ENCODE measurements around the gene PRRT3. TPM values are rescaled to one million over a fixed set of nuclear protein-coding genes. Genes with fewer than 3 reads are reported as not detected.

Gene PRRT3
- total and polyA plus RNA-seq, 2 of the 4 experiments (the other 2 are of a cell fraction), result 0.72 to 4.2 TPM

DNA sequence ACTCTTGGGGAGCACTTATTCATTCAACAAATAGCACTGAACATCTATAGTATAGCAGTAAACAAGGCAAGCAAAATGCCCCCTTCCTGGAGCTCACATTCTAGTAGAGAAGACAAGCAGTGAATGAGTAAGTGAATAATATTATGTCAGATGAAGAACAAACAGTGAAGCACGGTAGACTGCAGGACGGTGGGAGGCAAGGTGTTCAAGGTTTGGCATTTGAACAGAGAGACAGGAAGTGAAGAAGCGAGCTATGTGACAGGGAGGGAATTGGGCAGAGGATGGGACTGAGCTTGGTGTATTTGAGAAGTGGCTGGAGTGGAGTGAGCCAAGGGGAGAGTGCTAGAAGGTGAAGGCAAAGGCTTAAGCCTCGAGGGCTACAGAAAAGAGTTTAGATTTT, 17.2 kb downstream of the PRRT3 start:
- Histone ChIP-seq H3K56ac (ENCODE audit: extremely low read depth, insufficient read depth, low read length) (no peak overlapping the region), H2AFZ (replicated peaks; ENCODE audit: low read length, poor library complexity) (no peak overlapping the region), H4K20me1 (ENCODE audit: insufficient read depth, low read length) (no peaks in the 10 kb centered on the region), H3K4me2 (ENCODE audit: low read depth, low read length) (no peak overlapping the region), H2AK9ac (replicated peaks; ENCODE audit: low read depth, low read length, poor library complexity) (peak overlapping the region; percentile 94), H3K79me1 (ENCODE audit: low read depth in 1 of 2, low read length in 2 of 2) (peaks cover 6 to 16% of the 10 kb centered on the region in 2 experiments; a peak in 3 of 4 replicates), H2BK15ac (ENCODE audit: low read depth, low read length) (no peak overlapping the region), H3K4me3 (ENCODE audit: insufficient read depth, low read depth, low read length) (no peak overlapping the region), H2BK120ac (ENCODE audit: low read depth, low read length) (no peak overlapping the region), H2AK5ac (ENCODE audit: low read depth, low read length) (no peak overlapping the region), H3K27me3 (ENCODE audit: control insufficient read depth, insufficient read depth, low read length) (no peaks in the 10 kb centered on the region), H2BK5ac (ENCODE audit: low read depth, low read length, poor library complexity, severe bottlenecking) (no peak overlapping the region), H4K8ac (ENCODE audit: low read depth in 2 of 2, low read length in 2 of 2) (no peak overlapping the region; a peak in 1 of 4 replicates), H4K91ac (ENCODE audit: insufficient read depth, low read depth, low read length) (no peak overlapping the region; the same call in 1 of the 2 replicates), H3K9ac (ENCODE audit: low read depth, low read length) (no peak overlapping the region), H3K4ac (ENCODE audit: low read depth, low read length) (no peak overlapping the region), H3K14ac (replicated peaks; ENCODE audit: low read depth, low read length) (no peak overlapping the region), H3K9me3 (ENCODE audit: control insufficient read depth, insufficient read depth, low read length) (no peaks in the 10 kb centered on the region), H3K27ac (ENCODE audit: insufficient read depth, low read length) (no peak overlapping the region), H3K36me3 (ENCODE audit: control insufficient read depth, insufficient read depth, low read length) (peaks cover 10% of the 10 kb centered on the region), H3K23ac (ENCODE audit: low read depth, low read length) (0 out of 2 replicates have a peak overlapping the region, but pooled peaks have one; percentile 38), H3K9me1 (ENCODE audit: insufficient read depth, low read length) (peaks cover 6% of the 10 kb centered on the region; the same call in 1 of the 2 replicates), H4K5ac (ENCODE audit: low read depth, low read length) (no peak overlapping the region), H3K18ac (ENCODE audit: low read depth, low read length) (no peak overlapping the region), H2BK20ac (ENCODE audit: low read depth, low read length) (no peak overlapping the region), H3K4me1 (ENCODE audit: control insufficient read depth, insufficient read depth, low read length) (peaks cover 9% of the 10 kb centered on the region)
- in situ Hi-C loops (cut with MboI; ENCODE audit: low sequenced_read_pairs) (no loop called here), dilution Hi-C loops (cut with HindIII; ENCODE audit: low sequenced_read_pairs, unreplicated experiment) (no loop called here), intact Hi-C loops (cut with micrococcal nuclease) (loop anchor here (5.0 kb wide), 1 partner anchor 218 kb away; no protein-coding TSS in a partner anchor)
- POLR2A ChIA-PET (ENCODE audit: unreplicated experiment), result no interaction called here
- DNase-seq (no peak), ATAC-seq (ENCODE audit: low read depth) (no peak)
- TF ChIP-seq NFE2L2 (IDR thresholded peaks at IDR 0.05; ENCODE audit: low read depth, low read length), result no peak
- CTCF ChIA-PET, result interaction anchor here (3.1 kb wide), 1 partner anchor 12 kb away, joined by 14 read pairs; no protein-coding TSS in a partner anchor
- BruUV-seq (replicated peaks), result no TSS peak
- 83% methylated on average over 3 of the region's 4 CpGs; no CpG with 5 or more reads in 1 of the 2 experiments for WGBS, 2 experiments (ENCODE audit: extremely low coverage in 2 of 2, insufficient read length in 1 of 2)
